NCI-H460 (cell line): ENCODE measurements around the gene FMNL3. TPM values are rescaled to one million over a fixed set of nuclear protein-coding genes. Genes with fewer than 3 reads are reported as not detected.
"Not testable (repeated sequence)": the region's sequence is repeated elsewhere in the genome, so short reads cannot be mapped to it uniquely, and the experiment has no call there.

ENCODE experiments used
- DNase-seq: peaks from one replicate; pipeline ENCODE4 v3.0.0-alpha.2; 2016; ENCODE audit warnings: low read depth; ENCODE audit errors: extremely low read depth
- total RNA-seq: library from RNA; depleted of rRNA; stranded (reverse); fragments of >200 nt; shearing (Covaris generic); gene quantifications from 2 replicates; pipeline ENCODE4 v1.2.3, GENCODE V29; 2014

Gene FMNL3
- total RNA-seq, 1 experiment from 2014 or later = 3.0 TPM

- no peak for DNase-seq
Measured at GRCh38 chr12:49720214-49720613, 13.0 kb upstream of the FMNL3 start.

GRCh38 chr12:49717800-49718199 lies 10.6 kb upstream of the FMNL3 start:
- DNase-seq = not testable (repeated sequence)

GRCh38 chr12:49716553-49716952 lies 9.3 kb upstream of the FMNL3 start:
- no peak for DNase-seq

- not testable (repeated sequence) for DNase-seq
Measured at GRCh38 chr12:49713952-49714351, 6.7 kb upstream of the FMNL3 start.

- no peak for DNase-seq
Measured at GRCh38 chr12:49708851-49709250, 1.6 kb upstream of the FMNL3 start.

- DNase-seq = no peak
Measured at GRCh38 chr12:49707812-49708147, 575 bp upstream of the FMNL3 start.

GRCh38 chr12:49706351-49707127 lies 666 bp downstream of the FMNL3 start:
- no peak for DNase-seq

GRCh38 chr12:49705479-49706134 lies 1.6 kb downstream of the FMNL3 start:
- no peak for DNase-seq

- DNase-seq = no peak
Measured at GRCh38 chr12:49703647-49704137, 3.5 kb downstream of the FMNL3 start.

GRCh38 chr12:49702676-49703215 lies 4.5 kb downstream of the FMNL3 start:
- DNase-seq = no peak

GRCh38 chr12:49702009-49702408 lies 5.2 kb downstream of the FMNL3 start:
- no peak for DNase-seq

- DNase-seq = no peak
Measured at GRCh38 chr12:49698619-49699545, 8.3 kb downstream of the FMNL3 start.

- DNase-seq = no peak
Measured at GRCh38 chr12:49697808-49698207, 9.4 kb downstream of the FMNL3 start.

- DNase-seq = no peak
Measured at GRCh38 chr12:49696723-49697122, 10.5 kb downstream of the FMNL3 start.

- DNase-seq = no peak
Measured at GRCh38 chr12:49693931-49694444, 13.2 kb downstream of the FMNL3 start.

- no peak for DNase-seq
Measured at GRCh38 chr12:49692851-49693250, 14.4 kb downstream of the FMNL3 start.

GRCh38 chr12:49689785-49690184 lies 17.4 kb downstream of the FMNL3 start:
- DNase-seq = no peak

- DNase-seq = no peak
Measured at GRCh38 chr12:49689237-49689636, 18.0 kb downstream of the FMNL3 start.

- no peak for DNase-seq
Measured at GRCh38 chr12:49687941-49688340, 19.3 kb downstream of the FMNL3 start.

- DNase-seq = no peak
Measured at GRCh38 chr12:49684310-49684854, 22.8 kb downstream of the FMNL3 start.
